GM12878 (cell line): ENCODE measurements around the gene ZMYND10. TPM values are rescaled to one million over a fixed set of nuclear protein-coding genes. Genes with fewer than 3 reads are reported as not detected.

ENCODE experiments used
- ATAC-seq: fragments of 200-7000 bp; cut with Tn5 transposase; 3 replicates; pipeline ENCODE4 v1.9.1; 2020; ENCODE audit warnings: mild to moderate bottlenecking, moderate library complexity
- BruUV-seq: library from RNA; stranded (reverse); fragments of 400-500 nt; replicated peaks from 2 replicates; lab custom pipeline; 2021; lab: Mats Ljungman, UMichigan
- CTCF ChIA-PET: fragments of 300-600 bp; sonication (Branson Sonifier 250); formaldehyde crosslinking; extraction: SDS; loops from one replicate; lab custom pipeline; 2021; ENCODE audit warnings: inconsistent platforms; lab: Yijun Ruan, JAX
- POLR2A ChIA-PET: fragments of 350-600 bp; formaldehyde crosslinking; extraction: SDS; loops from one replicate; lab custom pipeline; 2021; ENCODE audit warnings: inconsistent platforms; lab: Charles Lee
- RAD21 ChIA-PET: fragments of 300-600 bp; sonication (Branson Sonifier 250); formaldehyde crosslinking; loops from one replicate; lab custom pipeline; 2023; ENCODE audit warnings: antibody characterized with exemption; ENCODE audit not compliant: unreplicated experiment; lab: Charles Lee
- SMC1A ChIA-PET: fragments of 300-600 bp; sonication (Branson Sonifier 250); formaldehyde crosslinking; loops from one replicate; lab custom pipeline; 2023; ENCODE audit not compliant: unreplicated experiment, uncharacterized antibody; lab: Charles Lee
- DNase-seq: peaks from one replicate; pipeline ENCODE4 v3.0.0-alpha.2; 2011; ENCODE audit warnings: low read depth, low spot score
- FAIRE-seq: peaks from 3 replicates; lab custom pipeline; 2011; peaks lifted over from hg19 to GRCh38; lab: Jason Lieb, UNC
- H2AFZ ChIP-seq: 2 replicates; pipeline ENCODE4 v1.6.0; 2011; ENCODE audit warnings: low read depth, low read length, control low read depth; ENCODE audit not compliant: control insufficient read depth
- H3K27ac ChIP-seq: 2 replicates; pipeline ENCODE4 v1.5.1; 2011; ENCODE audit warnings: control low read depth; ENCODE audit not compliant: control insufficient read depth, insufficient read depth
- H3K27me3 ChIP-seq, 2 experiments: replicated peaks in 1 of 2; 2 replicates each; pipeline versions ENCODE4 v1.6.0 to v1.6.1; 2011; ENCODE audit warnings: low read length in 1 of 2; ENCODE audit not compliant: control insufficient read depth in 2 of 2, insufficient read depth in 2 of 2
- H3K36me3 ChIP-seq, 2 experiments: 2 replicates each; pipeline ENCODE4 v1.5.1; 2011; ENCODE audit warnings: low read length in 1 of 2; ENCODE audit not compliant: control insufficient read depth in 2 of 2, insufficient read depth in 2 of 2
- H3K4me1 ChIP-seq: 2 replicates; pipeline ENCODE4 v1.6.1; 2011; ENCODE audit warnings: mild to moderate bottlenecking, low read length, moderate library complexity, mixed read lengths; ENCODE audit not compliant: control insufficient read depth, insufficient read depth
- H3K4me2 ChIP-seq: 2 replicates; pipeline ENCODE4 v1.6.0; 2011; ENCODE audit warnings: control low read depth; ENCODE audit not compliant: control insufficient read depth, insufficient read depth
- H3K4me3 ChIP-seq: fragments of 200-600 bp; sonication (generic); 2 replicates; pipeline ENCODE4 v1.5.1; 2016
- H3K79me2 ChIP-seq: 2 replicates; pipeline ENCODE4 v1.6.0; 2011; ENCODE audit warnings: low read length; ENCODE audit not compliant: control insufficient read depth, insufficient read depth
- H3K9ac ChIP-seq: 2 replicates; pipeline ENCODE4 v1.8.0; 2011; ENCODE audit warnings: low read length, control low read depth, mixed read lengths; ENCODE audit not compliant: control insufficient read depth, insufficient read depth
- H3K9me3 ChIP-seq: replicated peaks from 3 replicates; pipeline ENCODE4 v1.5.1; 2011; ENCODE audit warnings: mild to moderate bottlenecking, low read length; ENCODE audit not compliant: control insufficient read depth, insufficient read depth
- H4K20me1 ChIP-seq: 2 replicates; pipeline ENCODE4 v1.6.0; 2011; ENCODE audit not compliant: control insufficient read depth, insufficient read depth
- CHD1 ChIP-seq: IDR thresholded peaks from 2 replicates; pipeline ENCODE4 v1.6.1; 2012; ENCODE audit warnings: low read depth, low read length, improper control_type of control experiment
- MTA2 ChIP-seq: fragments of 450-650 bp; IDR thresholded peaks from 2 replicates; pipeline ENCODE4 v1.6.1; 2016; ENCODE audit warnings: low read depth, mild to moderate bottlenecking, moderate library complexity
- RB1 ChIP-seq: fragments of 450-650 bp; formaldehyde crosslinking; IDR thresholded peaks from 2 replicates; pipeline ENCODE4 v1.6.1; 2017; ENCODE audit warnings: mild to moderate bottlenecking, borderline replicate concordance
- RCOR1 ChIP-seq: conservative IDR thresholded peaks from 2 replicates; pipeline ENCODE4 v1.6.1; 2012; ENCODE audit warnings: low read depth, low read length, improper control_type of control experiment
- SIN3A ChIP-seq: IDR thresholded peaks from 2 replicates; pipeline ENCODE4 v1.6.1; 2012; ENCODE audit warnings: low read depth, low read length, improper control_type of control experiment
- SPI1 ChIP-seq: IDR thresholded peaks from 2 replicates; pipeline ENCODE4 v1.6.1; 2011; ENCODE audit warnings: low read depth, mild to moderate bottlenecking, low read length, moderate library complexity, borderline replicate concordance; ENCODE audit not compliant: insufficient read depth
- WGBS: methylation state at CpG from one replicate; pipeline ENCODE4 v1.1.6; 2016; ENCODE audit warnings: low lambda C conversion rate; ENCODE audit not compliant: insufficient replicate concordance, insufficient coverage; ENCODE audit errors: missing lambda C conversion rate; 5-methylcytosine and 5-hydroxymethylcytosine counted together
- in situ Hi-C: fragments of 300-500 bp; cut with MboI; formaldehyde crosslinking; loops from 9 replicates; pipeline ENCODE4 v1.14.3; 2018; ENCODE audit warnings: mixed read lengths
- intact Hi-C: fragments of 100-400 bp; cut with micrococcal nuclease; formaldehyde crosslinking; loops from one replicate; pipeline ENCODE4 v1.14.2; 2022; ENCODE audit not compliant: unreplicated experiment
- polyA plus RNA-seq, 11 experiments: library from polyadenylated mRNA; depleted of rRNA in 4 of 11; unstranded in 6 of 11; stranded (reverse) in 5 of 11; fragments of >200 nt; fragmentation: Nextera tagmentation in 4 of 11; fragmentation: Illumina TruSeq in 1 of 11; extraction: Ambion mirVana in 4 of 11; extraction: Trizol in 1 of 11; gene quantifications; 1 replicate in 1 of 11; 2 replicates in 10 of 11; pipeline versions ENCODE4 v1.2.1 to v1.2.3, GENCODE V29; 2011 to 2016; ENCODE audit warnings: inconsistent platforms in 2 of 11, missing spikeins in 2 of 11, low read depth in 1 of 11
- total RNA-seq, 4 experiments: library from RNA; depleted of rRNA in 3 of 4; stranded (reverse); fragments of >200 nt in 3 of 4; fragmentation: Illumina TruSeq in 1 of 4; extraction: Trizol in 1 of 4; gene quantifications; 2 replicates each; pipeline versions ENCODE4 v1.2.1 to v1.2.3, GENCODE V29; 2013 to 2021
- TF ChIP-seq, protein P1 (sequence below): fragments of 450-650 bp; conservative IDR thresholded peaks from 2 replicates; pipeline ENCODE4 v1.6.1; 2017; ENCODE audit warnings: mild to moderate bottlenecking, moderate library complexity

Gene ZMYND10
- total and polyA plus RNA-seq, 10 of the 15 experiments (the other 5 are each of a cell fraction or from before 2014, with no cell fraction given): 0.11 to 1.0 (median 0.37) TPM

DNA sequence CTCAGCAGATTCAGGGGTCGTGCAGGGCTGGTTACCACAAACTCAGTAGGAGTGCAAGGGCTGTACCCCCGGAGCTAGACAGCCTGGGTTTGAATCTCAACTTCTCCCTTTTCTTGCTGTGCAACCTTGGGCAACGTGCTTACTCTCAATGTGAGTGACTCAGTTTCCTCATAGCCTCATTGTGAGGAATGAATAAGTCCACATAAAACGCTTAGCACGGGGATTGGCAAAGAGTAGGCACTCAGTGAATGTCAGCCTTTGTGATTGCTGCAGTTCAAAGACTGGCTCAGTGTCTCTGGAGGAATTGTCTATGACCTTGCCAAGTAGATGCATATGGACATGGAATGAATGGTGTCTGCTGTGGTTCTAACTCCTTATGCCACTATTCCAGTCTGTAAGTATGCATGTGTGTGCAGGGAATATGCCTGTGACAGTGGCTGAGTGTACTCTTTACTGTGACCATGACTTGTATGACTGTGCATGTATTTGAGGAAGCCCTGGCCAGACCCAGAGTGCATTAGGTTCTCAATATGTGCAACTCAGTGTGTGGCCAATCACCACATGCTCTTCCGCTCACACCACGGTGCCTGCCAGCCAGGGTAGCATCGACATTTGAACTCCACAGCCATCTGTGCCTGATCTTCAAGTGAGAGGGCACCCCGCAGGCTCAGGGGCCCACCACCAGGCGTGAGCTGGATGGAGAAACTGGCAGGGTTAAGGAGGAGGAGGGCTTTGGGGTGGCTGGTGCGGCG lies 45.4 kb downstream of the ZMYND10 start:
- Histone ChIP-seq H2AFZ (peak overlapping the region; percentile 73), H3K9me3 (no peaks in the 10 kb centered on the region), H3K79me2 (peaks cover 2% of the 10 kb centered on the region; the same call in 1 of the 2 replicates), H3K4me2 (peak overlapping the region; percentile 90), H3K4me1 (peaks cover 4% of the 10 kb centered on the region), H4K20me1 (no peaks in the 10 kb centered on the region), H3K4me3 (peak overlapping the region; percentile 79), H3K27me3 (no peaks in the 10 kb centered on the region), H3K27ac (peak overlapping the region; percentile 68), H3K36me3 (no peaks in the 10 kb centered on the region), H3K9ac (peak overlapping the region; percentile 64)
- ATAC-seq (peak; percentile 21), DNase-seq (no peak), FAIRE-seq (peak; percentile 35)
- in situ Hi-C loops (no loop called here), intact Hi-C loops (loop anchor here (1.0 to 5.0 kb wide), 2 partner anchors 21 to 37 kb away; no protein-coding TSS in a partner anchor)
- TSS peak; percentile 91 for BruUV-seq
- SMC1A ChIA-PET: interaction anchor here (0.7 to 2.3 kb wide), 7 partner anchors 17 to 72 kb away, joined by 3 to 9 read pairs (median 3); no protein-coding TSS in a partner anchor
- POLR2A ChIA-PET: interaction anchor here (0.5 to 2.7 kb wide), 15 partner anchors 9 to 830 kb away, joined by 3 to 30 read pairs (median 5); partner anchors contain the start of genes CYB561D2, DAG1, NPRL2 and RASSF1
- WGBS: 51% methylated on average over 12 of the region's 12 CpGs
- CTCF ChIA-PET: interaction anchor here (0.7 to 3.5 kb wide), 12 partner anchors 18 to 242 kb away, joined by 3 to 22 read pairs (median 6); partner anchors contain the start of gene TUSC2
- peak; percentile 35; the same call in 1 of the 2 replicates for TF ChIP-seq SPI1
- no peak for TF ChIP-seq CHD1
- RAD21 ChIA-PET: interaction anchor here (0.7 to 2.2 kb wide), 8 partner anchors 10 to 53 kb away, joined by 3 to 15 read pairs (median 6); partner anchors contain the start of genes CYB561D2, NPRL2 and TUSC2

DNA sequence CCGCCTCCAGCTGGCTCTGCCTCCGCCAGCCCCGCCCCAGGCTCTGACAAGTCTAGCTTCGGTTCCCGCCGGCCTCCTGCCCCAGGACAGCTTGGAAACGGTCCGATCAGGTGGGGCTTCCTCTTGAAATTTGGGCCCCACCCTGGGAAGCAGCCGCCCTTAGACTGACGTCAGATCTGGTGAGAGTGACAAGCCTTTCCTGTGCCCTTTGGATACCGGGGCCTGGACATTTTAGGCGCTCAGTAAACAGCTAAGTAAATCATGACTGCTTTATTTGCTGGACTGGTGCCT lies 45.9 kb downstream of the ZMYND10 start:
- Histone ChIP-seq H2AFZ (peak overlapping the region; percentile 73), H3K4me1 (peaks cover 4% of the 10 kb centered on the region), H4K20me1 (no peaks in the 10 kb centered on the region), H3K4me2 (peak overlapping the region; percentile 90), H3K36me3 (no peaks in the 10 kb centered on the region), H3K79me2 (peaks cover 2% of the 10 kb centered on the region; the same call in 1 of the 2 replicates), H3K27me3 (no peaks in the 10 kb centered on the region), H3K9ac (peak overlapping the region; percentile 64), H3K9me3 (no peaks in the 10 kb centered on the region), H3K4me3 (peak overlapping the region; percentile 79), H3K27ac (peak overlapping the region; percentile 68)
- ChIA-PET CTCF (interaction anchor here (0.7 to 3.5 kb wide), 12 partner anchors 19 to 243 kb away, joined by 3 to 22 read pairs (median 5); partner anchors contain the start of gene TUSC2), POLR2A (interaction anchor here (0.5 to 2.7 kb wide), 15 partner anchors 9 to 829 kb away, joined by 3 to 30 read pairs (median 5); partner anchors contain the start of genes CYB561D2, DAG1, NPRL2 and RASSF1), RAD21 (interaction anchor here (0.7 to 2.2 kb wide), 8 partner anchors 11 to 53 kb away, joined by 3 to 15 read pairs (median 6); partner anchors contain the start of genes CYB561D2, NPRL2 and TUSC2), SMC1A (interaction anchor here (0.7 to 2.3 kb wide), 7 partner anchors 17 to 72 kb away, joined by 3 to 9 read pairs (median 3); no protein-coding TSS in a partner anchor)
- BruUV-seq: no TSS peak
- FAIRE-seq: no peak
- ATAC-seq: no peak
- intact Hi-C loops (loop anchor here (1.0 to 5.0 kb wide), 2 partner anchors 22 to 38 kb away; no protein-coding TSS in a partner anchor), in situ Hi-C loops (no loop called here)
- WGBS: under 1% methylated on average over 12 of the region's 12 CpGs
- DNase-seq: no peak
- TF ChIP-seq SIN3A (0 out of 2 replicates have a peak, but pooled peaks have one; percentile 19), RB1 (peak; percentile 27; the same call in 1 of the 2 replicates), MTA2 (no peak), RCOR1 (no peak)
- TF ChIP-seq, protein P1, sequence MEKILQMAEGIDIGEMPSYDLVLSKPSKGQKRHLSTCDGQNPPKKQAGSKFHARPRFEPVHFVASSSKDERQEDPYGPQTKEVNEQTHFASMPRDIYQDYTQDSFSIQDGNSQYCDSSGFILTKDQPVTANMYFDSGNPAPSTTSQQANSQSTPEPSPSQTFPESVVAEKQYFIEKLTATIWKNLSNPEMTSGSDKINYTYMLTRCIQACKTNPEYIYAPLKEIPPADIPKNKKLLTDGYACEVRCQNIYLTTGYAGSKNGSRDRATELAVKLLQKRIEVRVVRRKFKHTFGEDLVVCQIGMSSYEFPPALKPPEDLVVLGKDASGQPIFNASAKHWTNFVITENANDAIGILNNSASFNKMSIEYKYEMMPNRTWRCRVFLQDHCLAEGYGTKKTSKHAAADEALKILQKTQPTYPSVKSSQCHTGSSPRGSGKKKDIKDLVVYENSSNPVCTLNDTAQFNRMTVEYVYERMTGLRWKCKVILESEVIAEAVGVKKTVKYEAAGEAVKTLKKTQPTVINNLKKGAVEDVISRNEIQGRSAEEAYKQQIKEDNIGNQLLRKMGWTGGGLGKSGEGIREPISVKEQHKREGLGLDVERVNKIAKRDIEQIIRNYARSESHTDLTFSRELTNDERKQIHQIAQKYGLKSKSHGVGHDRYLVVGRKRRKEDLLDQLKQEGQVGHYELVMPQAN: no peak
